GM18873 (cell line): Measurements from ENCODE around the gene SLC15A2.
"Not testable (repeated sequence)": the region's sequence is repeated elsewhere in the genome, so short reads cannot be mapped to it uniquely, and the experiment has no call there.

Experiments
- ATAC-seq: cut with Tn5 transposase; IDR thresholded peaks from one replicate; pipeline ENCODE4 v1.9.1; 2021; ENCODE audit warnings: mild to moderate bottlenecking, moderate library complexity, moderate number of reproducible peaks; ENCODE audit not compliant: unreplicated experiment, low FRiP score

Gene SLC15A2

DNA sequence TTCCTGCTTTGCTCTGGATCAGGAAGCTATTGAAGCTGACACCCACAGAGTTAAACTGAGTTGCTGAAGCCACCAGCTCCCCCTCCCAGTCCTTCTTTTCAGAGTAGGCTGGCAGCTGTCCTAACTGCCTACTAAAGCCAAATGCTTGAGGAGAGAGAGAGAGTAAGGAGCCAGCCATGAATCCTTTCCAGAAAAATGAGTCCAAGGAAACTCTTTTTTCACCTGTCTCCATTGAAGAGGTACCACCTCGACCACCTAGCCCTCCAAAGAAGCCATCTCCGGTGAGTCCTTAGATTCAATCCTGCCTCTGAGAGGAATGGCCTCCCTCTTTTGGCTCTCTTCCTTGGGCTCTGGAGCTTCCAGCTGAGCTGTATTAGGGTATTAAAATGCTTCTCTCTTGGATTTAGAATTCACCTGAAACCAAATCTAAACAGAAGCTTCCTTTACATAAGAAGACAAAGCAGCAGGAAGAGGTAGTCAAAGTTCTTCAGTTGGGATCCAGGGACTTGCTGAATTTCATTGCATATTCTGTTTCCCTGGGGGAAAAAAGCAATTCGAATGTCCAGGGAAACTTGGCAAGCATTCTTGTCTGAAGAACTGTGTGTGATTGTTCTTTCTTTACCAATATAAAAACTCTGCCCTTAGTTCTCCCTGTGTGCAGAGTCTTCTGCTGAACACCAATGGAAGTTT, at the start of gene SLC15A2:
SLC15A2 (plus strand) TSS at position 101 of the 690 bp plus-strand sequence; CDS start at position 177, 76 bp downstream.
- ATAC-seq = no peak

GRCh38 chr3:121844892-121845291, 49.3 kb upstream of the SLC15A2 start:
- ATAC-seq = no peak

GRCh38 chr3:121852256-121852655, 41.9 kb upstream of the SLC15A2 start:
- no peak for ATAC-seq

DNA sequence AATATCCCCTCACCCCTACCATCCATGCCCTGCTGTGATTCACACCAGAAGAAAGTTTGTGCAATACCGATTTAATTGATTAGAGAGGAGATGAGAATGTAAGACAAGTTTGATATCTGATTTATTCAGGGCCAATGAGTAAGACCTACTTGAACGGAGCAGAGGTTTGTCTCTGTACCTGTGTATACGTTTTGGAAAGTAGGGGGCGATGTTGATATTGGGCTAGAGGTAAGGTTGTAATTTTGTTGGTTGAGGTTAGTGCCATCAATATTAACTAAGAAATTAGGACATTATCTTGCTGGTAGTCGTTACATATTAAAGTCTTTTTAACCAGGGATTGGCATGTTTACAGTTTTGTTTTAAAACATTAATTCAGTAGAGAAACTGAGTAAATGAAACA, 38.6 kb upstream of the SLC15A2 start:
- ATAC-seq = no peak

DNA sequence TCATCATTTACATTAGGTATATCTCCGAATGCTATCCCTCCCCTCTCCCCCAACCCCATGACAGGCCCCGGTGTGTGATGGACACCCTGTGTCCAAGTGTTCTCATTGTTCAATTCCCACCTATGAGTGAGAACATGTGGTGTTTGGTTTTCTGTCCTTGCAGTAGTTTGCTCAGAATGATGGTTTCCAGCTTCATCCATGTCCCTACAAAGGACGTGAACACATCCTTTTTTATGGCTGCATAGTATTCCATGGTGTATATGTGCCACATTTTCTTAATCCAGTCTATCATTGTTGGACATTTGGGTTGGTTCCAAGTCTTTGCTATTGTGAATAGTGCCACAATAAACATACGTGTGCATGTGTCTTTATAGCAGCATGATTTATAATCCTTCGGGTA, 36.4 kb upstream of the SLC15A2 start:
- not testable (repeated sequence) for ATAC-seq

- ATAC-seq = not testable (repeated sequence)
Observed at GRCh38 chr3:121863247-121863646, 31.0 kb upstream of the SLC15A2 start.

- ATAC-seq = no peak
Observed at GRCh38 chr3:121863801-121864200, 30.4 kb upstream of the SLC15A2 start.

- ATAC-seq = no peak
Observed at GRCh38 chr3:121869736-121870135, 24.5 kb upstream of the SLC15A2 start.

GRCh38 chr3:121870717-121871116, 23.5 kb upstream of the SLC15A2 start:
- ATAC-seq = no peak

- ATAC-seq = no peak
Observed at GRCh38 chr3:121871430-121871829, 22.8 kb upstream of the SLC15A2 start.

DNA sequence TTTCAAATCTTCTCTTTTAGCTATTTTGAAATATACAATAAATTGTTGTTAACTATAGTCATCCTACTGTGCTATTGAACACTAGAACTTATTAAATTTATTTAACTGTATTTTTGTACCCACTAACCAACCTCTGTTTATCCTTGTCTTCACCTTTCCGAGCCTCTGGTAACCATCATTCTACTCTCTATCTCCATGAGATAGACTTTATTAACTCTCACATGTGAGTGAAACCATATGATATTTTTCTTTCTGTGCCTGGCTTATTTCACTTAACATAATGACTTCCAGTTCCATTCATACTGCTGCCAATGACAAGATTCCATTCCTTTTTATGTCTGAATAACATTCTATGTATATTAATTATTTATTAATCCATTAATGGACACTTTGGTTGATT, 15.8 kb upstream of the SLC15A2 start:
- no peak for ATAC-seq

DNA sequence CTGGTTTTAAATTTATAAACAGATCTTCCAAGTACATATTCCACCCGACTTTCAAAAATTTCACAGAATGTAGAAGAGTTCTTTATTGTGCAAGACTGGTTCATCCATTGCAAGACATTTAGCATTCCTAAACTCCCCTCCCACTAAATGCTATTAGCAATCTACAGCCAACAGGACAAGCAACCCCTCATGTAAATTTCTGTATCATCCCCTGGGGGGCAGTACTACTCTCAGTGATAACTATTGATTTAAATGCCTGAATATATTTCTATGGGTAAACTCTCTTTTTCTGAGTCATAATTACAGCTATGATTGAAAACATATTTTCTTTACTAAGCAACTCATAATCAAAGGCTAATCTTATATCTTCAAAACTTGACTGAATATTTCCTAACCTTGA, 10.7 kb upstream of the SLC15A2 start:
- no peak for ATAC-seq

GRCh38 chr3:121885386-121885785, 8.8 kb upstream of the SLC15A2 start:
- no peak for ATAC-seq

DNA sequence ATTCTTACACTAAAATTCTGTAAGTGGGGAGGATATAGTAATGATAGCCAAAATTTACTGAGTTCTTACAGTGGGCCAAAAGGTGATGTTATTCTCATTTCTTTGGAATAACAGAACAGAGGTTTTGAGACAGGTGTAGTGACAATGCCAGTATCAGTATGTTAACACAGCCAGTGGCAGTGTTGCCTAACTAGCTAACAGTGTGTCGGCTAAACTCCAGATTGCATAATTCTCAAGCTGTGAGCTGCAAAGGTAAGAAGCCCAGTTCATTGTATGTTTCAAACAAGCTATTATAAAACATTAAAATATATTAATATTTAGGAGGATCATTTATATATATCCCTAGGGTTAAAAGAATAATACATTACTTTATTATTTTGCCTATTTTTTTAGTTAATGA, 920 bp downstream of the SLC15A2 start:
- ATAC-seq = no peak

- no peak for ATAC-seq
Observed at GRCh38 chr3:121895736-121896135, 1.5 kb downstream of the SLC15A2 start.

DNA sequence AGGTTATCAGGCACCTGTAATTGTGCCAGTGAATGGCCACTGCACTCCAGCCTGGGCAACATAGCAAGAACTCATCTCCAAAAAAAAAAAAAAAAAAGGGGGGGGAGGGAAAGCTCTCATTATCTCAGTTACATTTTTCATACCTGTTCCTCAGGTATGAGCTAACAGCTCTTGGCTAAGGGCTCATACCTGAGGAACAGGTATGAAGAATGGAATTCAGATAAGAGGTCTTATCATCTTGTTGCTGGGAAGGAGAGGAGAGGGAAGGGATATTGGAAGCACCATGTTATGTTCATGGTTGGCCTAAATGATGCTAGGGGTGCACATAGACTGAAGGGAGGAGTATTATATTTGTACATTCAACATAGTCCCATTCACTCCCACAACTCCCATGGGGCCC, 2.6 kb downstream of the SLC15A2 start:
- no peak for ATAC-seq

GRCh38 chr3:121897296-121897695, 3.1 kb downstream of the SLC15A2 start:
- no peak for ATAC-seq

DNA sequence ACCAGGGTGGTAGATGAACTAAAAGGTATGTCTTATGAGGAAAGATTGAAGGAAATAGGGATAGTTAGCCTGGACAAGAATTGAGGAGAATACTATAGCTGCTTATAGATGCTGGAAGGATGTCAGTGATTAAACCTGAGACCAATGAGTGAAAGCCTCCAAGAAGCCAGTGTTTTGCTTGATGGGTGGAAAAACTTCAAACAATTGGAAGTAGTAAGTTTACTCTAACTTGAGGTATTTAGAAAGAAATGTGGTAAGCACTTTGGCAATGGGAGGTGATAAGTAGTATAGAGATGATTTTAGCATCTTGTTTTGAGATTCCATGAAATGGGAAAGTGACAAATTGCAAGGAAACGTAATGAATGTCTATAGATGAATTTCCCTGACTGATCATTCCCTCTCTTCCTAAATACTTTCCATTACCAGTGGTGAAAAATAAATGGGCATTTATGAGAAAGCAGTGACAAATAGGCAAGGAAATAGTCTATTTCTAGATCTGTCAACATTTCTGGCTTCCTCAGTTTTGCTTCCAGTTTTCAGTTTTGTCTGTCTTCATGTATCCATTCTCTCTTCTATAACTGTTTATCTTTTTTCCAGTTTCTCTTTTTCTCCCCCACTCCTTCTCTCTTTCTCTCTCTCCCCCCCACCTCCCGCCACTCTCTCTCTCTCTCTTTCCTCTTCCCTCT, 19.2 kb downstream of the SLC15A2 start:
- no peak for ATAC-seq

- ATAC-seq = no peak
Observed at GRCh38 chr3:121914081-121914998, 20.1 kb downstream of the SLC15A2 start.

- ATAC-seq = no peak
Observed at GRCh38 chr3:121916189-121916588, 22.0 kb downstream of the SLC15A2 start.
